Left lung (tissue), 10 donors: ENCODE results near the gene TRAPPC11. TPM values are rescaled to one million over a fixed set of nuclear protein-coding genes. Genes with fewer than 3 reads are reported as not detected.

Experiments used
- ATAC-seq: fragments of 200-7000 bp; cut with Tn5 transposase; one replicate; pipeline ENCODE4 v1.9.1; 2020; ENCODE audit warnings: moderate library complexity
- DNase-seq, 4 donors: peaks; one replicate each; pipeline ENCODE4 v3.0.0-alpha.2; 2013 to 2020
- H3K27ac ChIP-seq, 2 donors: fragments of 200-600 bp; sonication (generic) in 1 of 2; one replicate each; pipeline versions ENCODE4 v1.5.0 to v1.8.0; 2020 to 2021
- H3K27me3 ChIP-seq, 2 donors: fragments of 200-600 bp; sonication (generic) in 1 of 2; one replicate each; pipeline versions ENCODE4 v1.5.0 to v1.8.0; 2020 to 2021
- H3K36me3 ChIP-seq, 2 donors: fragments of 200-600 bp; sonication (generic) in 1 of 2; one replicate each; pipeline versions ENCODE4 v1.5.0 to v1.8.0; 2020 to 2021
- H3K4me1 ChIP-seq, 2 donors: fragments of 200-600 bp; one replicate each; pipeline ENCODE4 v1.8.0; 2021
- H3K4me3 ChIP-seq, 2 donors: fragments of 200-600 bp; sonication (generic) in 1 of 2; one replicate each; pipeline versions ENCODE4 v1.5.0 to v1.8.0; 2020 to 2021; ENCODE audit warnings: mild to moderate bottlenecking in 1 of 2
- H3K9me3 ChIP-seq, 2 donors: fragments of 200-600 bp; sonication (generic) in 1 of 2; one replicate each; pipeline versions ENCODE4 v1.5.0 to v1.8.0; 2020 to 2021
- intact Hi-C, 2 donors: fragments of 100-400 bp; cut with DNase I; formaldehyde crosslinking; loops; one replicate each; pipeline versions ENCODE4 v1.11.2 to v1.14.2; 2022
- polyA plus RNA-seq, 6 donors: library from polyadenylated mRNA; unstranded; fragments of 120-200 nt; gene quantifications; one replicate each; pipeline ENCODE4 v1.2.1, GENCODE V29; 2013; ENCODE audit not compliant: insufficient read length in 6 of 6
- total RNA-seq, 2 donors: library from RNA; stranded (reverse); fragmentation: NEBNext Ultra II Directional; extraction: Animal tissue kit (Norgen Biotek cat#: 25700); gene quantifications; one replicate each; pipeline ENCODE4 v1.2.1, GENCODE V29; 2021
- TF ChIP-seq, protein P1 (sequence below), 2 donors: fragments of 200-600 bp; sonication (generic) in 1 of 2; IDR thresholded peaks; one replicate each; pipeline versions ENCODE4 v1.5.0 to v1.8.0; 2021; ENCODE audit warnings: antibody characterized with exemption in 2 of 2
- donor health status: DM: no; HTN: yes; CAD: no.
- donor health status: DM: no; HTN: no; CAD: no.

The TRAPPC11 gene
- total and polyA plus RNA-seq, 8 donors, result 29.5 to 55.2 (median 49.2) TPM

DNA sequence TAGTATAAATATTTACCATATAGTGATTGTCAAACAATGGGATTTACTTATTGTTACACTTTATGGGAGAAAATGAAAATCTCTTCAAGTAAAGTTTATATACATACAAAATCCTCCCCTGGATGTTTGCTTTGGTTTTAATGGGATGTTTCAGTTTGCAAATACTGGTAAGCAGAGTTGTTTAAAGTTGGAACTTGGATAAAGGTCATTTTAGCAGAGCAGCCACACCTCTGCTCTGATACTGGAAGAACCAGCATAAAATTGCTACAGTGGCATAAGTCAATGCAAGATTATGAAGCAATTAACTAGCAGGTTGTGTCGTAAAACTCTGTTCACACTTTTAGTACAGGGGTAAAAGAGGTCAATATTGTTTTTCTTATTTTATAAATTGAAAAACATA is 101.2 kb downstream of the TRAPPC11 start:
- Histone ChIP-seq H3K27ac (no peak overlapping the region), H3K4me3 (no peak overlapping the region), H3K27me3 (no peaks in the 10 kb centered on the region), H3K4me1 (peaks cover 0 to under 1% of the 10 kb centered on the region in 2 donors), H3K36me3 (no peaks in the 10 kb centered on the region), H3K9me3 (no peaks in the 10 kb centered on the region)
- intact Hi-C loops, result no loop called here
- TF ChIP-seq, protein P1, sequence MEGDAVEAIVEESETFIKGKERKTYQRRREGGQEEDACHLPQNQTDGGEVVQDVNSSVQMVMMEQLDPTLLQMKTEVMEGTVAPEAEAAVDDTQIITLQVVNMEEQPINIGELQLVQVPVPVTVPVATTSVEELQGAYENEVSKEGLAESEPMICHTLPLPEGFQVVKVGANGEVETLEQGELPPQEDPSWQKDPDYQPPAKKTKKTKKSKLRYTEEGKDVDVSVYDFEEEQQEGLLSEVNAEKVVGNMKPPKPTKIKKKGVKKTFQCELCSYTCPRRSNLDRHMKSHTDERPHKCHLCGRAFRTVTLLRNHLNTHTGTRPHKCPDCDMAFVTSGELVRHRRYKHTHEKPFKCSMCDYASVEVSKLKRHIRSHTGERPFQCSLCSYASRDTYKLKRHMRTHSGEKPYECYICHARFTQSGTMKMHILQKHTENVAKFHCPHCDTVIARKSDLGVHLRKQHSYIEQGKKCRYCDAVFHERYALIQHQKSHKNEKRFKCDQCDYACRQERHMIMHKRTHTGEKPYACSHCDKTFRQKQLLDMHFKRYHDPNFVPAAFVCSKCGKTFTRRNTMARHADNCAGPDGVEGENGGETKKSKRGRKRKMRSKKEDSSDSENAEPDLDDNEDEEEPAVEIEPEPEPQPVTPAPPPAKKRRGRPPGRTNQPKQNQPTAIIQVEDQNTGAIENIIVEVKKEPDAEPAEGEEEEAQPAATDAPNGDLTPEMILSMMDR (IDR thresholded peaks at IDR 0.05), result no peak
- ATAC-seq, result no peak
- DNase-seq, result no peak

Other genes starting within 250 kb of the TRAPPC11 start
- 10 to 100 TPM; 10.1 to 14.4 TPM for gene CDKN2AIP, start 214.7 kb upstream of the TRAPPC11 start, total RNA-seq
- 10 to 100 TPM; 27.2 to 33.3 (median 31.2) TPM for gene CDKN2AIP, start 214.7 kb upstream of the TRAPPC11 start, polyA plus RNA-seq
- gene ING2, start 154.2 kb upstream of the TRAPPC11 start, total RNA-seq, result 1 to 10 TPM; 9.3 to 9.8 TPM
- 10 to 100 TPM; 21.6 to 29.4 (median 24.7) TPM for gene ING2, start 154.2 kb upstream of the TRAPPC11 start, polyA plus RNA-seq
- gene RWDD4, start 108 bp upstream of the TRAPPC11 start, total RNA-seq, result 10 to 100 TPM; 15.4 to 17.7 TPM
- 10 to 100 TPM; 28.3 to 35.5 (median 30.6) TPM for gene RWDD4, start 108 bp upstream of the TRAPPC11 start, polyA plus RNA-seq
- gene STOX2, start 246.0 kb downstream of the TRAPPC11 start, total RNA-seq, result 10 to 100 TPM; 12.4 to 14.3 TPM
- gene STOX2, start 246.0 kb downstream of the TRAPPC11 start, polyA plus RNA-seq, result 10 to 100 TPM; 15.8 to 19.5 (median 17.8) TPM